ENCODE measurements around the gene PGM2.

PGM2 gene

GRCh38 chr4:37876156-37876555, 49.7 kb downstream of the PGM2 start:
- in situ Hi-C loops (cut with MboI; ENCODE audit: low sequenced_read_pairs, unreplicated experiment): no loop called here
- no peak for TF ChIP-seq CTCF (IDR thresholded peaks at IDR 0.05; ENCODE audit: borderline replicate concordance, control extremely low read depth, extremely low read depth, insufficient read depth, missing control alignments)
- DNase-seq (ENCODE audit: low spot score): no peak

GRCh38 chr4:37879365-37879764, 52.9 kb downstream of the PGM2 start:
- in situ Hi-C loops (cut with MboI; ENCODE audit: low sequenced_read_pairs, unreplicated experiment): no loop called here
- no peak for TF ChIP-seq CTCF (IDR thresholded peaks at IDR 0.05; ENCODE audit: borderline replicate concordance, control extremely low read depth, extremely low read depth, insufficient read depth, missing control alignments)
- DNase-seq (ENCODE audit: low spot score): no peak

GRCh38 chr4:37881811-37882210, 55.3 kb downstream of the PGM2 start:
- in situ Hi-C loops (cut with MboI; ENCODE audit: low sequenced_read_pairs, unreplicated experiment): no loop called here
- no peak for TF ChIP-seq CTCF (IDR thresholded peaks at IDR 0.05; ENCODE audit: borderline replicate concordance, control extremely low read depth, extremely low read depth, insufficient read depth, missing control alignments)
- DNase-seq (ENCODE audit: low spot score): no peak

GRCh38 chr4:37882665-37883296, 56.3 kb downstream of the PGM2 start:
- in situ Hi-C loops (cut with MboI; ENCODE audit: low sequenced_read_pairs, unreplicated experiment): no loop called here
- no peak for TF ChIP-seq CTCF (IDR thresholded peaks at IDR 0.05; ENCODE audit: borderline replicate concordance, control extremely low read depth, extremely low read depth, insufficient read depth, missing control alignments)
- DNase-seq (ENCODE audit: low spot score): no peak

- DNase-seq (ENCODE audit: low spot score): no peak
- TF ChIP-seq CTCF (IDR thresholded peaks at IDR 0.05; ENCODE audit: borderline replicate concordance, control extremely low read depth, extremely low read depth, insufficient read depth, missing control alignments): no peak
- in situ Hi-C loops (cut with MboI; ENCODE audit: low sequenced_read_pairs, unreplicated experiment): no loop called here
Observed at GRCh38 chr4:37884855-37885487, 58.5 kb downstream of the PGM2 start.

- in situ Hi-C loops (cut with MboI; ENCODE audit: low sequenced_read_pairs, unreplicated experiment): no loop called here
- DNase-seq (ENCODE audit: low spot score): peak; percentile 32
- TF ChIP-seq CTCF (IDR thresholded peaks at IDR 0.05; ENCODE audit: borderline replicate concordance, control extremely low read depth, extremely low read depth, insufficient read depth, missing control alignments): no peak
Observed at GRCh38 chr4:37885496-37885895, 59.0 kb downstream of the PGM2 start.

Measured in GM13976 (cell line).